K562 (cell line): ENCODE data around the gene TYW3. TPM values are rescaled to one million over a fixed set of nuclear protein-coding genes. Genes with fewer than 3 reads are reported as not detected.
A peak's percentile ranks its signal among the peaks of the same experiment; 100 is the strongest.

Source experiments
- ATAC-seq: fragments of 200-7000 bp; cut with Tn5 transposase; 3 replicates; pipeline ENCODE4 v1.9.1; 2020; ENCODE audit warnings: moderate library complexity
- BruUV-seq: library from RNA; stranded (reverse); fragments of 400-500 nt; replicated peaks from 2 replicates; lab custom pipeline; 2021; lab: Mats Ljungman, UMichigan
- CTCF ChIA-PET: fragments of 300-600 bp; formaldehyde crosslinking; extraction: SDS; loops from one replicate; lab custom pipeline; 2021; ENCODE audit warnings: low intra/inter-chr PET ratio; lab: Yijun Ruan, JAX
- POLR2A ChIA-PET: fragments of 300-600, 350-650 bp; sonication (Branson Sonifier 250); formaldehyde crosslinking; extraction: SDS; loops from one replicate; lab custom pipeline; 2021; ENCODE audit warnings: antibody characterized with exemption, inconsistent platforms; lab: Yijun Ruan, JAX
- DNase-seq, 4 experiments: peaks; one replicate each; pipeline versions ENCODE4 v3.0.0 to v3.0.0-alpha.2; 2011 to 2018; ENCODE audit warnings: low spot score in 3 of 4, mixed read lengths in 3 of 4; ENCODE audit errors: extremely low read depth in 1 of 4
- FAIRE-seq: peaks from 2 replicates; lab custom pipeline; 2011; peaks lifted over from hg19 to GRCh38; lab: Jason Lieb, UNC
- H2AFZ ChIP-seq: 2 replicates; pipeline ENCODE4 v1.6.0; 2011; ENCODE audit warnings: low read depth, low read length, control low read depth, inconsistent platforms
- H3K27ac ChIP-seq: fragments of 200-600 bp; 3 replicates; pipeline ENCODE4 v1.8.0; 2011; ENCODE audit warnings: low read depth, mild to moderate bottlenecking, control low read depth, inconsistent platforms, low read length, moderate library complexity, mixed read lengths; ENCODE audit errors: extremely low read depth
- H3K27me3 ChIP-seq, 2 experiments: fragments of 300-600 bp in 1 of 2; 2 replicates in 1 of 2; 3 replicates in 1 of 2; pipeline versions ENCODE4 v1.6.0 to v1.8.0; 2011; ENCODE audit warnings: inconsistent platforms in 2 of 2, low read length in 2 of 2, mild to moderate bottlenecking in 1 of 2, mixed read lengths in 1 of 2, moderate library complexity in 1 of 2; ENCODE audit not compliant: control insufficient read depth in 2 of 2, insufficient read depth in 2 of 2
- H3K36me3 ChIP-seq: fragments of 300-600 bp; 3 replicates; pipeline ENCODE4 v1.8.0; 2011; ENCODE audit warnings: mild to moderate bottlenecking, low read length, inconsistent platforms; ENCODE audit not compliant: control insufficient read depth, insufficient read depth
- H3K4me1 ChIP-seq, 2 experiments: fragments of 200-600 bp in 1 of 2; replicated peaks in 1 of 2; 2 replicates in 1 of 2; 3 replicates in 1 of 2; pipeline versions ENCODE4 v1.5.1 to v1.8.0; 2011; ENCODE audit warnings: inconsistent platforms in 2 of 2, low read length in 2 of 2, mild to moderate bottlenecking in 1 of 2, mixed read lengths in 1 of 2, moderate library complexity in 1 of 2; ENCODE audit not compliant: control insufficient read depth in 2 of 2, insufficient read depth in 2 of 2
- H3K4me2 ChIP-seq: 2 replicates; pipeline ENCODE4 v1.6.1; 2011; ENCODE audit warnings: low read length, control low read depth, inconsistent platforms, mixed read lengths; ENCODE audit not compliant: insufficient read depth
- H3K4me3 ChIP-seq: fragments of 200-600 bp; sonication (generic), shearing (Covaris generic); 2 replicates; pipeline ENCODE4 v1.5.1; 2016; ENCODE audit warnings: control low read depth, inconsistent platforms
- H3K79me2 ChIP-seq: fragments of 200-600 bp; 3 replicates; pipeline ENCODE4 v1.8.0; 2011; ENCODE audit warnings: low read length, inconsistent platforms; ENCODE audit not compliant: control insufficient read depth, insufficient read depth
- H3K9ac ChIP-seq, 2 experiments: 2 replicates each; pipeline versions ENCODE4 v1.6.0 to v1.6.1; 2011; ENCODE audit warnings: low read depth in 2 of 2, low read length in 2 of 2, control low read depth in 1 of 2, inconsistent platforms in 1 of 2, mild to moderate bottlenecking in 1 of 2, mixed read lengths in 1 of 2; ENCODE audit not compliant: insufficient read depth in 1 of 2
- H3K9me1 ChIP-seq: one replicate; pipeline ENCODE4 v1.6.0; 2011; ENCODE audit warnings: inconsistent platforms, mild to moderate bottlenecking, low read length, moderate library complexity; ENCODE audit not compliant: control insufficient read depth, insufficient read depth
- H3K9me3 ChIP-seq: replicated peaks from 2 replicates; pipeline ENCODE4 v1.5.1; 2011; ENCODE audit warnings: low read depth, low read length, inconsistent platforms; ENCODE audit not compliant: control insufficient read depth, insufficient read depth
- H4K20me1 ChIP-seq: replicated peaks from 2 replicates; pipeline ENCODE4 v1.6.1; 2011; ENCODE audit warnings: low read length, inconsistent platforms, mixed read lengths; ENCODE audit not compliant: control insufficient read depth, insufficient read depth
- AFF4 ChIP-seq: sonication (generic); formaldehyde crosslinking; IDR thresholded peaks from 2 replicates; pipeline ENCODE4 v1.8.0; 2023; ENCODE audit warnings: mild to moderate bottlenecking, missing genetic modification reagents
- ATF3 ChIP-seq, 2 experiments: fragments of 450-650 bp in 1 of 2; sonication (generic) in 1 of 2; formaldehyde crosslinking in 1 of 2; IDR thresholded peaks in 1 of 2; conservative IDR thresholded peaks in 1 of 2; 2 replicates each; pipeline versions ENCODE4 v1.6.1 to v1.8.1; 2016 to 2023; ENCODE audit warnings: mild to moderate bottlenecking in 2 of 2, moderate library complexity in 2 of 2, inconsistent platforms in 1 of 2, missing genetic modification reagents in 1 of 2
- CEBPB ChIP-seq: fragments of 450-650 bp; IDR thresholded peaks from 2 replicates; pipeline ENCODE4 v1.6.1; 2016; ENCODE audit warnings: missing genetic modification characterization, missing compliant biosample characterization
- CSDE1 ChIP-seq, 2 experiments: fragments of 450-650 bp; IDR thresholded peaks; 2 replicates each; pipeline ENCODE4 v1.6.1; 2016; ENCODE audit warnings: mild to moderate bottlenecking in 1 of 2
- CTCF ChIP-seq, 3 experiments: IDR thresholded peaks in 2 of 3; conservative IDR thresholded peaks in 1 of 3; 2 replicates each; pipeline ENCODE4 v1.5.1; 2011 to 2012; ENCODE audit warnings: low read length in 3 of 3, mild to moderate bottlenecking in 3 of 3, control low read depth in 2 of 3, improper control_type of control experiment in 1 of 3, inconsistent platforms in 1 of 3, low read depth in 1 of 3, mixed read lengths in 1 of 3, moderate library complexity in 1 of 3; ENCODE audit not compliant: insufficient read depth in 2 of 3
- GTF2E2 ChIP-seq: fragments of 200-800 bp; sonication (Bioruptor generic); IDR thresholded peaks from 2 replicates; pipeline ENCODE4 v1.6.1; 2016; ENCODE audit warnings: missing genetic modification characterization, missing compliant biosample characterization
- MAFG ChIP-seq: fragments of 450-650 bp; conservative IDR thresholded peaks from 2 replicates; pipeline ENCODE4 v1.6.1; 2016; ENCODE audit warnings: missing genetic modification characterization, missing compliant biosample characterization
- MEF2A ChIP-seq: IDR thresholded peaks from 2 replicates; pipeline ENCODE4 v1.6.1; 2011; ENCODE audit warnings: low read depth, mild to moderate bottlenecking, low read length, moderate library complexity; ENCODE audit not compliant: control insufficient read depth
- POLR2H ChIP-seq: IDR thresholded peaks from 2 replicates; pipeline ENCODE4 v1.6.1; 2016; ENCODE audit warnings: missing genetic modification characterization, low read depth, mild to moderate bottlenecking, control low read depth, missing compliant biosample characterization, moderate library complexity
- PRPF4 ChIP-seq: fragments of 200-400 bp; formaldehyde crosslinking; IDR thresholded peaks from one replicate; pipeline ENCODE4 v1.6.1; 2017; ENCODE audit warnings: low read length, low read depth, mild to moderate bottlenecking; ENCODE audit not compliant: insufficient read depth, poor library complexity, severe bottlenecking
- PTTG1 ChIP-seq: fragments of 450-650 bp; IDR thresholded peaks from 2 replicates; pipeline ENCODE4 v1.6.1; 2016; ENCODE audit warnings: low read depth, mild to moderate bottlenecking, missing genetic modification characterization, missing compliant biosample characterization
- TBP ChIP-seq: optimal IDR thresholded peaks from 2 replicates; pipeline ENCODE3; 2011; ENCODE audit warnings: low read depth, low read length, improper control_type of control experiment
- ZNF316 ChIP-seq: fragments of 450-650 bp; IDR thresholded peaks from 2 replicates; pipeline ENCODE4 v1.6.1; 2016
- WGBS: fragments of 100-300 bp; shearing (Covaris generic); methylation state at CpG from one replicate; pipeline ENCODE4 v1.1.6; 2016; ENCODE audit warnings: low coverage, mixed read lengths; ENCODE audit not compliant: insufficient coverage; ENCODE audit errors: missing lambda C conversion rate; 5-methylcytosine and 5-hydroxymethylcytosine counted together
- in situ Hi-C: fragments of 300-500 bp; cut with MboI; formaldehyde crosslinking; loops from 4 replicates; pipeline ENCODE4 v1.15.0; 2018; ENCODE audit warnings: inconsistent platforms, mixed read lengths
- intact Hi-C: fragments of 100-400 bp; cut with micrococcal nuclease; formaldehyde crosslinking; loops from 2 replicates; pipeline ENCODE4 v1.14.2; 2022
- polyA plus RNA-seq, 8 experiments: library from polyadenylated mRNA; depleted of rRNA in 4 of 8; stranded (reverse) in 5 of 8; unstranded in 3 of 8; fragments of >200 nt; fragmentation: Nextera tagmentation in 2 of 8; fragmentation: Illumina TruSeq in 1 of 8; extraction: Ambion mirVana in 2 of 8; extraction: Trizol in 1 of 8; gene quantifications; 2 replicates each; pipeline versions ENCODE4 v1.2.1 to v1.2.3, GENCODE V29; 2011 to 2014; ENCODE audit warnings: inconsistent platforms in 1 of 8, missing spikeins in 1 of 8
- total RNA-seq, 7 experiments: library from RNA; depleted of rRNA in 6 of 7; stranded (reverse); fragments of >200 nt in 6 of 7; fragmentation: Illumina TruSeq in 2 of 7; extraction: Trizol in 2 of 7; gene quantifications; 2 replicates each; pipeline versions ENCODE4 v1.2.1 to v1.2.3, GENCODE V29; 2011 to 2021; ENCODE audit warnings: low replicate concordance in 1 of 7

TYW3 gene
- total and polyA plus RNA-seq, 9 of the 15 experiments (the other 6 are each of a cell fraction or from before 2014, with no cell fraction given), result 22.0 to 54.0 (median 41.1) TPM

GRCh38 chr1:74733604-74734484 is 892 bp downstream of the TYW3 start (continued):
- TF ChIP-seq CTCF (IDR thresholded peaks at IDR 0.05 in 2 of 3, conservative IDR thresholded peaks at IDR 0.05 in 1 of 3; ENCODE audit: insufficient read depth in 2 of 3, low read depth in 1 of 3, low read length in 3 of 3), result peak; percentile 77 to 94 (median 90)
- 0 out of 2 replicates have a peak, but pooled peaks have one; percentile 53 for TF ChIP-seq POLR2H (tag)
- TF ChIP-seq MEF2A, result no peak
- TF ChIP-seq ZNF316, result peak; percentile 52; the same call in 1 of the 2 replicates
- peak; percentile 10; the same call in 1 of the 2 replicates for TF ChIP-seq GTF2E2 (tag)
- TF ChIP-seq MAFG, result no peak
- peak; percentile 37 for TF ChIP-seq TBP

GRCh38 chr1:74737333-74737732 is 4.4 kb downstream of the TYW3 start:
- Histone ChIP-seq H3K4me2 (no peak overlapping the region), H4K20me1 (no peaks in the 10 kb centered on the region), H3K9ac (no peak overlapping the region), H2AFZ (no peak overlapping the region), H3K9me1 (no peaks in the 10 kb centered on the region), H3K4me3 (no peak overlapping the region), H3K4me1 (no peaks in the 10 kb centered on the region; a peak in 1 of 5 replicates), H3K36me3 (peaks cover 69% of the 10 kb centered on the region), H3K27me3 (no peaks in the 10 kb centered on the region), H3K79me2 (peaks cover 33% of the 10 kb centered on the region), H3K27ac (no peak overlapping the region), H3K9me3 (peaks cover 4% of the 10 kb centered on the region)
- CTCF ChIA-PET, result no interaction called here
- POLR2A ChIA-PET, result no interaction called here
- no peak for FAIRE-seq
- intact Hi-C loops (no loop called here), in situ Hi-C loops (no loop called here)
- 100% methylated on average over 4 of the region's 4 CpGs for WGBS
- no TSS peak for BruUV-seq
- no peak for ATAC-seq
- DNase-seq, result no peak
- TF ChIP-seq CEBPB (tag) (no peak), AFF4 (no peak), PTTG1 (tag) (no peak), ATF3 (IDR thresholded peaks at IDR 0.05) (no peak), ATF3 (CRISPR knock-in tag; conservative IDR thresholded peaks at IDR 0.05) (no peak), CSDE1 (IDR thresholded peaks at IDR 0.05) (no peak), PRPF4 (no peak)
